ENCODE results near the gene ONECUT2.
"Not testable (repeated sequence)": the region's sequence is repeated elsewhere in the genome, so short reads cannot be mapped to it uniquely, and the experiment has no call there.

Gene ONECUT2

GRCh38 chr18:57446322-57446721 is 11.1 kb downstream of the ONECUT2 start:
- no peak for DNase-seq (ENCODE audit: low read depth in 2 of 2)

- no peak for DNase-seq (ENCODE audit: low read depth in 2 of 2)
Measured at GRCh38 chr18:57447154-57447621, 12.0 kb downstream of the ONECUT2 start.

GRCh38 chr18:57455576-57456129 is 20.5 kb downstream of the ONECUT2 start:
- DNase-seq (ENCODE audit: low read depth in 2 of 2): no peak

- DNase-seq (ENCODE audit: low read depth in 2 of 2): no peak
Measured at GRCh38 chr18:57461652-57462269, 26.6 kb downstream of the ONECUT2 start.

- DNase-seq (ENCODE audit: low read depth in 2 of 2): no peak
Measured at GRCh38 chr18:57466307-57466706, 31.1 kb downstream of the ONECUT2 start.

- DNase-seq (ENCODE audit: low read depth in 2 of 2): no peak
Measured at GRCh38 chr18:57466745-57467409, 31.7 kb downstream of the ONECUT2 start.

- no peak for DNase-seq (ENCODE audit: low read depth in 2 of 2)
Measured at GRCh38 chr18:57469884-57470283, 34.7 kb downstream of the ONECUT2 start.

- DNase-seq (ENCODE audit: low read depth in 2 of 2): no peak
Measured at GRCh38 chr18:57475408-57475807, 40.2 kb downstream of the ONECUT2 start.

GRCh38 chr18:57475903-57476302 is 40.7 kb downstream of the ONECUT2 start:
- DNase-seq (ENCODE audit: low read depth in 2 of 2): no peak

GRCh38 chr18:57480733-57481132 is 45.6 kb downstream of the ONECUT2 start:
- DNase-seq (ENCODE audit: low read depth in 2 of 2): no peak

GRCh38 chr18:57497372-57498294 is 62.5 kb downstream of the ONECUT2 start:
- no peak for DNase-seq (ENCODE audit: low read depth in 2 of 2)

GRCh38 chr18:57498682-57499256 is 63.6 kb downstream of the ONECUT2 start:
- no peak for DNase-seq (ENCODE audit: low read depth in 2 of 2)

- DNase-seq (ENCODE audit: low read depth in 2 of 2): no peak
Measured at GRCh38 chr18:57502624-57503023, 67.5 kb downstream of the ONECUT2 start.

- no peak for DNase-seq (ENCODE audit: low read depth in 2 of 2)
Measured at GRCh38 chr18:57505231-57505630, 70.1 kb downstream of the ONECUT2 start.

- DNase-seq (ENCODE audit: low read depth in 2 of 2): no peak
Measured at GRCh38 chr18:57516056-57516455, 80.9 kb downstream of the ONECUT2 start.

GRCh38 chr18:57518533-57518932 is 83.4 kb downstream of the ONECUT2 start:
- DNase-seq (ENCODE audit: low read depth in 2 of 2): no peak

GRCh38 chr18:57519668-57520424 is 84.7 kb downstream of the ONECUT2 start:
- no peak for DNase-seq (ENCODE audit: low read depth in 2 of 2)

- DNase-seq (ENCODE audit: low read depth in 2 of 2): not testable (repeated sequence)
Measured at GRCh38 chr18:57522348-57522747, 87.2 kb downstream of the ONECUT2 start.

GRCh38 chr18:57523171-57523956 is 88.2 kb downstream of the ONECUT2 start:
- no peak for DNase-seq (ENCODE audit: low read depth in 2 of 2)

GRCh38 chr18:57527556-57528229 is 92.5 kb downstream of the ONECUT2 start:
- DNase-seq (ENCODE audit: low read depth in 2 of 2): no peak

All from stimulated activated CD8-positive, alpha-beta memory T cell treated with anti-CD3 and anti-CD28 coated beads, Interleukin-15, amount 100 ng/mL, for 4 hours (primary cell).